Measurements from ENCODE around the gene ARMH2. TPM values are rescaled to one million over a fixed set of nuclear protein-coding genes. Genes with fewer than 3 reads are reported as not detected.

Gene ARMH2
- not detected for polyA plus RNA-seq (2013)

GRCh38 chr6:24798740-24799540 is at the start of gene ARMH2:
ARMH2 (minus strand) TSS chr6:24798917; CDS start chr6:24798857, 60 bp downstream.
- H3K4me1 ChIP-seq (ENCODE audit: control extremely low read depth in 1 of 4, control insufficient read depth in 4 of 4, insufficient read depth in 4 of 4, low read length in 3 of 4) = no peaks in the 10 kb centered on the region
- H3K4me3 ChIP-seq (ENCODE audit: control insufficient read depth in 1 of 7, extremely low read depth in 1 of 7, insufficient read depth in 4 of 7, low read depth in 2 of 7, low read length in 6 of 7) = no peak within 1 kb of the TSS
- peaks cover 0 to 13% (median under 1%) of the 10 kb centered on the region in 4 experiments for H3K36me3 ChIP-seq (ENCODE audit: control insufficient read depth in 4 of 4, insufficient read depth in 4 of 4, low read length in 3 of 4)
- no peaks in the 10 kb centered on the region for H3K27me3 ChIP-seq (replicated peaks in 2 of 5; ENCODE audit: control insufficient read depth in 4 of 5, insufficient read depth in 5 of 5, low read length in 4 of 5)
- H3K9me3 ChIP-seq (ENCODE audit: control extremely low read depth in 1 of 5, control insufficient read depth in 4 of 5, insufficient read depth in 2 of 5, low read depth in 1 of 5, low read length in 4 of 5) = no peaks in the 10 kb centered on the region
- H3K27ac ChIP-seq (ENCODE audit: insufficient read depth in 1 of 2, low read depth in 1 of 2, low read length in 2 of 2, poor library complexity in 1 of 2, severe bottlenecking in 2 of 2) = no peak within 1 kb of the TSS
- WGBS (ENCODE audit: insufficient coverage) = 97% methylated on average over 9 of the region's 13 CpGs
- CTCF ChIA-PET = interaction anchor here (1.3 to 1.7 kb wide), 3 partner anchors 9 to 19 kb away, joined by 3 to 6 read pairs (median 5); no protein-coding TSS in a partner anchor
- POLR2A ChIA-PET = no interaction called here
- no peak for DNase-seq

GRCh38 chr6:24848461-24848860 is 49.7 kb upstream of the ARMH2 start:
- Histone ChIP-seq H3K36me3 (ENCODE audit: control insufficient read depth in 4 of 4, insufficient read depth in 4 of 4, low read length in 3 of 4) (peaks cover 27 to 88% (median 59%) of the 10 kb centered on the region in 4 experiments), H3K27me3 (replicated peaks in 2 of 5; ENCODE audit: control insufficient read depth in 4 of 5, insufficient read depth in 5 of 5, low read length in 4 of 5) (no peaks in the 10 kb centered on the region), H3K4me3 (ENCODE audit: control insufficient read depth in 1 of 7, extremely low read depth in 1 of 7, insufficient read depth in 4 of 7, low read depth in 2 of 7, low read length in 6 of 7) (no peak overlapping the region), H3K9me3 (ENCODE audit: control extremely low read depth in 1 of 5, control insufficient read depth in 4 of 5, insufficient read depth in 2 of 5, low read depth in 1 of 5, low read length in 4 of 5) (no peaks in the 10 kb centered on the region), H3K4me1 (ENCODE audit: control extremely low read depth in 1 of 4, control insufficient read depth in 4 of 4, insufficient read depth in 4 of 4, low read length in 3 of 4) (no peaks in the 10 kb centered on the region), H3K27ac (ENCODE audit: insufficient read depth in 1 of 2, low read depth in 1 of 2, low read length in 2 of 2, poor library complexity in 1 of 2, severe bottlenecking in 2 of 2) (no peak overlapping the region)
- DNase-seq = no peak
- CTCF ChIA-PET = interaction anchor here (1.5 kb wide), 1 partner anchor 169 kb away, joined by 3 read pairs; no protein-coding TSS in a partner anchor
- 100% methylated on average over 2 of the region's 4 CpGs for WGBS (ENCODE audit: insufficient coverage)
- POLR2A ChIA-PET = no interaction called here

- Histone ChIP-seq H3K36me3 (ENCODE audit: control insufficient read depth in 4 of 4, insufficient read depth in 4 of 4, low read length in 3 of 4) (peaks cover 24 to 88% (median 59%) of the 10 kb centered on the region in 4 experiments), H3K9me3 (ENCODE audit: control extremely low read depth in 1 of 5, control insufficient read depth in 4 of 5, insufficient read depth in 2 of 5, low read depth in 1 of 5, low read length in 4 of 5) (no peaks in the 10 kb centered on the region), H3K4me3 (ENCODE audit: control insufficient read depth in 1 of 7, extremely low read depth in 1 of 7, insufficient read depth in 4 of 7, low read depth in 2 of 7, low read length in 6 of 7) (no peak overlapping the region), H3K27me3 (replicated peaks in 2 of 5; ENCODE audit: control insufficient read depth in 4 of 5, insufficient read depth in 5 of 5, low read length in 4 of 5) (no peaks in the 10 kb centered on the region), H3K4me1 (ENCODE audit: control extremely low read depth in 1 of 4, control insufficient read depth in 4 of 4, insufficient read depth in 4 of 4, low read length in 3 of 4) (no peaks in the 10 kb centered on the region), H3K27ac (ENCODE audit: insufficient read depth in 1 of 2, low read depth in 1 of 2, low read length in 2 of 2, poor library complexity in 1 of 2, severe bottlenecking in 2 of 2) (no peak overlapping the region)
- ChIA-PET CTCF (interaction anchor here (0.8 to 1.7 kb wide), 3 partner anchors 9 to 144 kb away, joined by 4 read pairs; no protein-coding TSS in a partner anchor), POLR2A (no interaction called here)
- no peak for DNase-seq
- WGBS (ENCODE audit: insufficient coverage) = 100% methylated on average over 7 of the region's 7 CpGs
These were observed 48.7 kb upstream of the ARMH2 start for GRCh38 chr6:24847402-24847801.

GRCh38 chr6:24845578-24845977 is 46.9 kb upstream of the ARMH2 start:
- H3K36me3 ChIP-seq (ENCODE audit: control insufficient read depth in 4 of 4, insufficient read depth in 4 of 4, low read length in 3 of 4) = peaks cover 29 to 92% (median 63%) of the 10 kb centered on the region in 4 experiments

GRCh38 chr6:24844903-24845302 is 46.2 kb upstream of the ARMH2 start:
- POLR2A ChIA-PET = no interaction called here
- DNase-seq = no peak

More at GRCh38 chr6:24845578-24845977, 46.9 kb upstream of the ARMH2 start:
- Histone ChIP-seq H3K4me3 (ENCODE audit: control insufficient read depth in 1 of 7, extremely low read depth in 1 of 7, insufficient read depth in 4 of 7, low read depth in 2 of 7, low read length in 6 of 7) (no peak overlapping the region), H3K9me3 (ENCODE audit: control extremely low read depth in 1 of 5, control insufficient read depth in 4 of 5, insufficient read depth in 2 of 5, low read depth in 1 of 5, low read length in 4 of 5) (no peaks in the 10 kb centered on the region), H3K27ac (ENCODE audit: insufficient read depth in 1 of 2, low read depth in 1 of 2, low read length in 2 of 2, poor library complexity in 1 of 2, severe bottlenecking in 2 of 2) (no peak overlapping the region), H3K4me1 (ENCODE audit: control extremely low read depth in 1 of 4, control insufficient read depth in 4 of 4, insufficient read depth in 4 of 4, low read length in 3 of 4) (no peaks in the 10 kb centered on the region), H3K27me3 (replicated peaks in 2 of 5; ENCODE audit: control insufficient read depth in 4 of 5, insufficient read depth in 5 of 5, low read length in 4 of 5) (no peaks in the 10 kb centered on the region)
- CTCF ChIA-PET = interaction anchor here (1.3 to 1.4 kb wide), 3 partner anchors 146 to 172 kb away, joined by 3 to 5 read pairs (median 4); no protein-coding TSS in a partner anchor
- no peak for DNase-seq
- WGBS (ENCODE audit: insufficient coverage) = 100% methylated on average over 3 of the region's 4 CpGs
- POLR2A ChIA-PET = no interaction called here

GRCh38 chr6:24844061-24844460 is 45.3 kb upstream of the ARMH2 start:
- H3K4me3 ChIP-seq (ENCODE audit: control insufficient read depth in 1 of 7, extremely low read depth in 1 of 7, insufficient read depth in 4 of 7, low read depth in 2 of 7, low read length in 6 of 7) = no peak overlapping the region
- ChIA-PET POLR2A (no interaction called here), CTCF (interaction anchor here (0.7 to 2.7 kb wide), 4 partner anchors 9 to 13 kb away, joined by 4 to 9 read pairs (median 4); no protein-coding TSS in a partner anchor)
- WGBS (ENCODE audit: insufficient coverage) = 100% methylated on average over 1 of the region's 1 CpG
- no peaks in the 10 kb centered on the region for H3K27me3 ChIP-seq (replicated peaks in 2 of 5; ENCODE audit: control insufficient read depth in 4 of 5, insufficient read depth in 5 of 5, low read length in 4 of 5)
- H3K27ac ChIP-seq (ENCODE audit: insufficient read depth in 1 of 2, low read depth in 1 of 2, low read length in 2 of 2, poor library complexity in 1 of 2, severe bottlenecking in 2 of 2) = no peak overlapping the region
- no peak for DNase-seq
- peaks cover 25 to 85% (median 60%) of the 10 kb centered on the region in 4 experiments for H3K36me3 ChIP-seq (ENCODE audit: control insufficient read depth in 4 of 4, insufficient read depth in 4 of 4, low read length in 3 of 4)
- no peaks in the 10 kb centered on the region for H3K9me3 ChIP-seq (ENCODE audit: control extremely low read depth in 1 of 5, control insufficient read depth in 4 of 5, insufficient read depth in 2 of 5, low read depth in 1 of 5, low read length in 4 of 5)
- H3K4me1 ChIP-seq (ENCODE audit: control extremely low read depth in 1 of 4, control insufficient read depth in 4 of 4, insufficient read depth in 4 of 4, low read length in 3 of 4) = no peaks in the 10 kb centered on the region

More at GRCh38 chr6:24844903-24845302, 46.2 kb upstream of the ARMH2 start:
- Histone ChIP-seq H3K4me3 (ENCODE audit: control insufficient read depth in 1 of 7, extremely low read depth in 1 of 7, insufficient read depth in 4 of 7, low read depth in 2 of 7, low read length in 6 of 7) (no peak overlapping the region), H3K27me3 (replicated peaks in 2 of 5; ENCODE audit: control insufficient read depth in 4 of 5, insufficient read depth in 5 of 5, low read length in 4 of 5) (no peaks in the 10 kb centered on the region), H3K4me1 (ENCODE audit: control extremely low read depth in 1 of 4, control insufficient read depth in 4 of 4, insufficient read depth in 4 of 4, low read length in 3 of 4) (no peaks in the 10 kb centered on the region), H3K36me3 (ENCODE audit: control insufficient read depth in 4 of 4, insufficient read depth in 4 of 4, low read length in 3 of 4) (peaks cover 27 to 92% (median 63%) of the 10 kb centered on the region in 4 experiments), H3K27ac (ENCODE audit: insufficient read depth in 1 of 2, low read depth in 1 of 2, low read length in 2 of 2, poor library complexity in 1 of 2, severe bottlenecking in 2 of 2) (no peak overlapping the region), H3K9me3 (ENCODE audit: control extremely low read depth in 1 of 5, control insufficient read depth in 4 of 5, insufficient read depth in 2 of 5, low read depth in 1 of 5, low read length in 4 of 5) (no peaks in the 10 kb centered on the region)
- CTCF ChIA-PET = interaction anchor here (2.7 kb wide), 1 partner anchor 12 kb away, joined by 9 read pairs; no protein-coding TSS in a partner anchor
- 96% methylated on average over 5 of the region's 6 CpGs for WGBS (ENCODE audit: insufficient coverage)

- Histone ChIP-seq H3K4me1 (ENCODE audit: control extremely low read depth in 1 of 4, control insufficient read depth in 4 of 4, insufficient read depth in 4 of 4, low read length in 3 of 4) (no peaks in the 10 kb centered on the region), H3K4me3 (ENCODE audit: control insufficient read depth in 1 of 7, extremely low read depth in 1 of 7, insufficient read depth in 4 of 7, low read depth in 2 of 7, low read length in 6 of 7) (no peak overlapping the region), H3K9me3 (ENCODE audit: control extremely low read depth in 1 of 5, control insufficient read depth in 4 of 5, insufficient read depth in 2 of 5, low read depth in 1 of 5, low read length in 4 of 5) (no peaks in the 10 kb centered on the region), H3K36me3 (ENCODE audit: control insufficient read depth in 4 of 4, insufficient read depth in 4 of 4, low read length in 3 of 4) (peaks cover 11 to 64% (median 40%) of the 10 kb centered on the region in 4 experiments), H3K27me3 (replicated peaks in 2 of 5; ENCODE audit: control insufficient read depth in 4 of 5, insufficient read depth in 5 of 5, low read length in 4 of 5) (no peaks in the 10 kb centered on the region), H3K27ac (ENCODE audit: insufficient read depth in 1 of 2, low read depth in 1 of 2, low read length in 2 of 2, poor library complexity in 1 of 2, severe bottlenecking in 2 of 2) (no peak overlapping the region)
- no peak for DNase-seq
- CTCF ChIA-PET = no interaction called here
- 100% methylated on average over 2 of the region's 2 CpGs for WGBS (ENCODE audit: insufficient coverage)
- POLR2A ChIA-PET = no interaction called here
These were observed 41.5 kb upstream of the ARMH2 start for GRCh38 chr6:24840187-24840586.
